SK-N-SH (cell line): Measurements from ENCODE around the gene PLD4. TPM values are rescaled to one million over a fixed set of nuclear protein-coding genes. Genes with fewer than 3 reads are reported as not detected.

Source experiments
- CTCF ChIA-PET: fragments of 300-600, 350-600 bp; formaldehyde crosslinking; extraction: SDS; loops from one replicate; lab custom pipeline; 2021; lab: Yijun Ruan, JAX
- POLR2A ChIA-PET: fragments of 350-600 bp; sonication (Branson Sonifier 250); formaldehyde crosslinking; extraction: SDS; loops from one replicate; lab custom pipeline; 2020; ENCODE audit warnings: antibody characterized with exemption, inconsistent platforms; lab: Yijun Ruan, JAX
- DNase-seq: peaks from one replicate; pipeline ENCODE4 v3.0.0; 2012
- H2AFZ ChIP-seq: fragments of 200-600 bp; sonication (generic); 2 replicates; pipeline ENCODE4 v1.8.1; 2016; ENCODE audit warnings: antibody characterized with exemption, mild to moderate bottlenecking, low read depth
- H3F3A ChIP-seq: fragments of 200-600 bp; sonication (generic); replicated peaks from 2 replicates; pipeline ENCODE3; 2016; ENCODE audit warnings: antibody characterized with exemption, mild to moderate bottlenecking; ENCODE audit not compliant: insufficient read depth
- H3K27ac ChIP-seq, 2 experiments: fragments of 200-500 bp in 1 of 2; fragments of 200-600 bp in 1 of 2; sonication (Bioruptor generic) in 1 of 2; sonication (generic), shearing (Covaris generic) in 1 of 2; 2 replicates each; pipeline versions ENCODE4 v1.5.1 to v1.6.1; 2014 to 2016; ENCODE audit warnings: low read depth in 2 of 2, inconsistent platforms in 1 of 2, low read length in 1 of 2, mild to moderate bottlenecking in 1 of 2, mixed read lengths in 1 of 2
- H3K27me3 ChIP-seq: fragments of 200-600 bp; sonication (generic), shearing (Covaris generic); 2 replicates; pipeline ENCODE4 v1.6.1; 2016; ENCODE audit warnings: mixed run types; ENCODE audit not compliant: insufficient read depth
- H3K36me3 ChIP-seq, 2 experiments: fragments of 200-500 bp in 1 of 2; fragments of 200-600 bp in 1 of 2; sonication (Bioruptor generic) in 1 of 2; sonication (generic) in 1 of 2; replicated peaks in 1 of 2; 2 replicates each; pipeline versions ENCODE3 to v1.5.1; 2014 to 2016; ENCODE audit warnings: low read length in 1 of 2, mild to moderate bottlenecking in 1 of 2; ENCODE audit not compliant: insufficient read depth in 2 of 2, control insufficient read depth in 1 of 2
- H3K4me1 ChIP-seq, 2 experiments: fragments of 200-500 bp in 1 of 2; fragments of 200-600 bp in 1 of 2; sonication (Bioruptor generic) in 1 of 2; sonication (generic), shearing (Covaris generic) in 1 of 2; 2 replicates each; pipeline versions ENCODE4 v1.5.1 to v1.6.1; 2014 to 2016; ENCODE audit warnings: low read depth in 1 of 2, low read length in 1 of 2, mixed run types in 1 of 2; ENCODE audit not compliant: insufficient read depth in 2 of 2, control insufficient read depth in 1 of 2
- H3K4me2 ChIP-seq: fragments of 200-600 bp; sonication (generic), shearing (Covaris generic); 2 replicates; pipeline ENCODE4 v1.6.1; 2017; ENCODE audit warnings: mixed run types
- H3K4me3 ChIP-seq, 2 experiments: fragments of 200-500 bp in 1 of 2; fragments of 200-600 bp in 1 of 2; sonication (Bioruptor generic) in 1 of 2; sonication (generic), shearing (Covaris generic) in 1 of 2; 2 replicates each; pipeline versions ENCODE4 v1.5.1 to v1.8.1; 2014 to 2016; ENCODE audit warnings: low read depth in 2 of 2, inconsistent platforms in 1 of 2, low read length in 1 of 2, mild to moderate bottlenecking in 1 of 2, mixed read lengths in 1 of 2, moderate library complexity in 1 of 2
- H3K79me2 ChIP-seq: fragments of 200-600 bp; sonication (generic); 2 replicates; pipeline ENCODE4 v1.8.1; 2017; ENCODE audit warnings: mild to moderate bottlenecking; ENCODE audit not compliant: insufficient read depth
- H3K9ac ChIP-seq: fragments of 200-600 bp; sonication (generic); 2 replicates; pipeline ENCODE4 v1.6.1; 2017; ENCODE audit warnings: mixed run types
- H3K9me2 ChIP-seq: fragments of 200-600 bp; sonication (generic); 2 replicates; pipeline ENCODE4 v1.6.1; 2017; ENCODE audit warnings: mixed run types
- H3K9me3 ChIP-seq: fragments of 200-600 bp; sonication (generic); 2 replicates; pipeline ENCODE4 v1.6.1; 2017; ENCODE audit warnings: mixed run types, mild to moderate bottlenecking, moderate library complexity
- H4K20me1 ChIP-seq: fragments of 200-600 bp; sonication (generic); 2 replicates; pipeline ENCODE4 v1.6.1; 2017; ENCODE audit warnings: mild to moderate bottlenecking, mixed run types; ENCODE audit not compliant: insufficient read depth
- ELF1 ChIP-seq: IDR thresholded peaks from 2 replicates; pipeline ENCODE4 v1.4.0; 2012
- EZH2phosphoT487 ChIP-seq: fragments of 200-600 bp; sonication (generic); IDR thresholded peaks from 2 replicates; pipeline ENCODE4 v1.6.1; 2017; ENCODE audit warnings: low read depth, mixed run types, mild to moderate bottlenecking, antibody characterized with exemption, moderate library complexity, borderline replicate concordance
- GABPA ChIP-seq: IDR thresholded peaks from 2 replicates; pipeline ENCODE4 v1.4.0; 2012; ENCODE audit warnings: low read depth, mild to moderate bottlenecking
- GATA2 ChIP-seq: sonication (generic); formaldehyde crosslinking; IDR thresholded peaks from 2 replicates; pipeline ENCODE4 v1.5.0; 2020; ENCODE audit warnings: mild to moderate bottlenecking, missing genetic modification reagents
- MAX ChIP-seq: IDR thresholded peaks from 2 replicates; pipeline ENCODE4 v1.4.0; 2012; ENCODE audit warnings: low read depth
- MXI1 ChIP-seq: IDR thresholded peaks from 2 replicates; pipeline ENCODE4 v1.6.1; 2012; ENCODE audit warnings: mild to moderate bottlenecking, low read depth, low read length, improper control_type of control experiment
- NFIC ChIP-seq: IDR thresholded peaks from 2 replicates; pipeline ENCODE4 v1.4.0; 2012; ENCODE audit warnings: borderline replicate concordance
- POLR2AphosphoS5 ChIP-seq: IDR thresholded peaks from 2 replicates; pipeline ENCODE4 v1.6.1; 2012; ENCODE audit warnings: low read depth, low read length
- SMC3 ChIP-seq: IDR thresholded peaks from 2 replicates; pipeline ENCODE4 v1.6.1; 2012; ENCODE audit warnings: low read depth, low read length, improper control_type of control experiment
- TCF12 ChIP-seq: IDR thresholded peaks from 2 replicates; pipeline ENCODE4 v1.4.0; 2012
- USF1 ChIP-seq: IDR thresholded peaks from 2 replicates; pipeline ENCODE4 v1.4.0; 2012; ENCODE audit warnings: low read depth, borderline replicate concordance
- USF2 ChIP-seq: fragments of 150-350 bp; IDR thresholded peaks from 2 replicates; pipeline ENCODE4 v1.6.1; 2017; ENCODE audit warnings: antibody characterized with exemption, low read length, low read depth, borderline replicate concordance
- ZBTB33 ChIP-seq: IDR thresholded peaks from 2 replicates; pipeline ENCODE4 v1.4.0; 2012; ENCODE audit warnings: low read depth, borderline replicate concordance
- WGBS: methylation state at CpG from one replicate; pipeline ENCODE4 v1.1.6; 2017; ENCODE audit warnings: low lambda C conversion rate; 5-methylcytosine and 5-hydroxymethylcytosine counted together
- polyA plus RNA-seq, 3 experiments: library from polyadenylated mRNA; depleted of rRNA; stranded (reverse); fragments of >200 nt; gene quantifications; 2 replicates each; pipeline ENCODE4 v1.2.3, GENCODE V29; 2012

PLD4 gene
- polyA plus RNA-seq, 1 of the 3 experiments (the other 2 are of a cell fraction) = 0.02 TPM

GRCh38 chr14:104877806-104878550, 46.7 kb upstream of the PLD4 start:
- Histone ChIP-seq H3K27me3 (no peaks in the 10 kb centered on the region), H3K9ac (no peak overlapping the region), H3K9me3 (no peaks in the 10 kb centered on the region), H3K4me3 (no peak overlapping the region), H3K4me1 (peaks cover 0 to 30% of the 10 kb centered on the region in 2 experiments; a peak in 1 of 4 replicates), H4K20me1 (peaks cover 42% of the 10 kb centered on the region)
- WGBS = 75% methylated on average over 18 of the region's 30 CpGs
- DNase-seq = no peak
- TF ChIP-seq ELF1 (no peak), USF2 (no peak), ZBTB33 (no peak), NFIC (no peak), GATA2 (no peak), GABPA (no peak), MXI1 (no peak), SMC3 (no peak), POLR2AphosphoS5 (no peak), MAX (no peak), USF1 (no peak), EZH2phosphoT487 (no peak), TCF12 (no peak)
- TF ChIP-seq, all 33 proteins: peak for 0
- Histone ChIP-seq H3K9me2 (no peaks in the 10 kb centered on the region), H3K27ac (no peak overlapping the region), H2AFZ (no peak overlapping the region), H3K4me2 (no peak overlapping the region), H3F3A (no peaks in the 10 kb centered on the region), H3K36me3 (peaks cover 0 to 9% of the 10 kb centered on the region in 2 experiments), H3K79me2 (peaks cover 10% of the 10 kb centered on the region)
- ChIA-PET POLR2A (no interaction called here), CTCF (interaction anchor here (0.6 to 1.1 kb wide), 2 partner anchors 18 to 110 kb away, joined by 4 to 5 read pairs; no protein-coding TSS in a partner anchor)
